Measurements from ENCODE around the gene INHBC.
A peak's percentile ranks its signal among the peaks of the same experiment; 100 is the strongest.

DNA sequence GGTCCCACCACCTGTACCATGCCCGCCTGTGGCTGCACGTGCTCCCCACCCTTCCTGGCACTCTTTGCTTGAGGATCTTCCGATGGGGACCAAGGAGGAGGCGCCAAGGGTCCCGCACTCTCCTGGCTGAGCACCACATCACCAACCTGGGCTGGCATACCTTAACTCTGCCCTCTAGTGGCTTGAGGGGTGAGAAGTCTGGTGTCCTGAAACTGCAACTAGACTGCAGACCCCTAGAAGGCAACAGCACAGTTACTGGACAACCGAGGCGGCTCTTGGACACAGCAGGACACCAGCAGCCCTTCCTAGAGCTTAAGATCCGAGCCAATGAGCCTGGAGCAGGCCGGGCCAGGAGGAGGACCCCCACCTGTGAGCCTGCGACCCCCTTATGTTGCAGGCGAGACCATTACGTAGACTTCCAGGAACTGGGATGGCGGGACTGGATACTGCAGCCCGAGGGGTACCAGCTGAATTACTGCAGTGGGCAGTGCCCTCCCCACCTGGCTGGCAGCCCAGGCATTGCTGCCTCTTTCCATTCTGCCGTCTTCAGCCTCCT lies 21.6 kb downstream of the INHBC start:
- TF ChIP-seq CTCF (IDR thresholded peaks at IDR 0.05) (peak; percentile 72), EZH2 (IDR thresholded peaks at IDR 0.05; ENCODE audit: borderline replicate concordance, insufficient read depth, low read depth, low read length, poor library complexity, severe bottlenecking) (no peak)

All from B cell (primary cell).